Endothelial cell of umbilical vein (primary cell): ENCODE results near the gene IKZF3. TPM values are rescaled to one million over a fixed set of nuclear protein-coding genes. Genes with fewer than 3 reads are reported as not detected.
"Not testable (repeated sequence)": the region's sequence is repeated elsewhere in the genome, so short reads cannot be mapped to it uniquely, and the experiment has no call there.

Experiments used
- BruUV-seq: library from RNA; stranded (reverse); fragments of 400-500 nt; replicated peaks from 2 replicates; lab custom pipeline; 2021; lab: Mats Ljungman, UMichigan
- CTCF ChIA-PET: fragments of 300-600, 350-600 bp; sonication (Branson Sonifier 250); formaldehyde crosslinking; loops from one replicate; lab custom pipeline; 2021; ENCODE audit warnings: antibody characterized with exemption, inconsistent platforms; lab: Charles Lee
- POLR2A ChIA-PET: fragments of 300-600, 350-600 bp; sonication (Branson Sonifier 250); formaldehyde crosslinking; loops from one replicate; lab custom pipeline; 2021; ENCODE audit warnings: antibody characterized with exemption, inconsistent platforms; lab: Charles Lee
- DNase-seq: peaks from one replicate; pipeline ENCODE4 v3.0.0-alpha.2; 2011; ENCODE audit warnings: low read depth, low spot score
- FAIRE-seq: peaks from 2 replicates; lab custom pipeline; 2011; peaks lifted over from hg19 to GRCh38; lab: Jason Lieb, UNC
- H2AFZ ChIP-seq: 2 replicates; pipeline ENCODE4 v1.6.0; 2012; ENCODE audit warnings: low read depth, low read length, control low read depth, inconsistent platforms
- H3K27ac ChIP-seq: 2 replicates; pipeline ENCODE4 v1.5.1; 2011; ENCODE audit warnings: low read depth, mild to moderate bottlenecking, control low read depth, low read length, moderate library complexity; ENCODE audit not compliant: insufficient read depth
- H3K27me3 ChIP-seq, 2 experiments: 2 replicates each; pipeline versions ENCODE4 v1.6.0 to v1.6.1; 2011; ENCODE audit warnings: low read length in 2 of 2, mixed read lengths in 1 of 2; ENCODE audit not compliant: control insufficient read depth in 2 of 2, insufficient read depth in 2 of 2
- H3K36me3 ChIP-seq, 2 experiments: 2 replicates in 1 of 2; 3 replicates in 1 of 2; pipeline ENCODE4 v1.5.1; 2011; ENCODE audit warnings: low read length in 2 of 2, mild to moderate bottlenecking in 1 of 2, moderate library complexity in 1 of 2; ENCODE audit not compliant: control insufficient read depth in 2 of 2, insufficient read depth in 2 of 2; ENCODE audit errors: extremely low read depth in 1 of 2
- H3K4me1 ChIP-seq: 3 replicates; pipeline ENCODE4 v1.5.1; 2011; ENCODE audit warnings: mild to moderate bottlenecking, low read length; ENCODE audit not compliant: control insufficient read depth, insufficient read depth; ENCODE audit errors: extremely low read depth
- H3K4me2 ChIP-seq: 2 replicates; pipeline ENCODE4 v1.6.1; 2011; ENCODE audit warnings: low read length, control low read depth, mixed read lengths; ENCODE audit not compliant: insufficient read depth
- H3K4me3 ChIP-seq, 3 experiments: fragments of 200-600 bp in 1 of 3; sonication (generic), shearing (Covaris generic) in 1 of 3; replicated peaks in 1 of 3; 2 replicates each; pipeline ENCODE4 v1.5.1; 2011 to 2016; ENCODE audit warnings: control low read depth in 3 of 3, low read length in 3 of 3, mild to moderate bottlenecking in 2 of 3, inconsistent platforms in 1 of 3, low read depth in 1 of 3, moderate library complexity in 1 of 3; ENCODE audit not compliant: insufficient read depth in 1 of 3
- H3K79me2 ChIP-seq: 2 replicates; pipeline ENCODE4 v1.6.0; 2012; ENCODE audit warnings: low read length, inconsistent platforms; ENCODE audit not compliant: control insufficient read depth, insufficient read depth
- H3K9ac ChIP-seq: replicated peaks from 2 replicates; pipeline ENCODE3; 2011; ENCODE audit warnings: low read length, control low read depth; ENCODE audit not compliant: insufficient read depth; ENCODE audit errors: extremely low read depth
- H3K9me1 ChIP-seq: replicated peaks from 3 replicates; pipeline ENCODE4 v1.6.0; 2011; ENCODE audit warnings: mild to moderate bottlenecking, low read length; ENCODE audit not compliant: control insufficient read depth, insufficient read depth; ENCODE audit errors: extremely low read depth
- H3K9me3 ChIP-seq: replicated peaks from 2 replicates; pipeline ENCODE4 v1.5.1; 2012; ENCODE audit warnings: low read length, inconsistent platforms; ENCODE audit not compliant: control insufficient read depth, insufficient read depth
- H4K20me1 ChIP-seq: replicated peaks from 2 replicates; pipeline ENCODE3; 2011; ENCODE audit warnings: mild to moderate bottlenecking, low read length; ENCODE audit not compliant: control insufficient read depth, insufficient read depth; ENCODE audit errors: extremely low read depth
- EZH2 ChIP-seq: IDR thresholded peaks from 2 replicates; pipeline ENCODE4 v1.6.1; 2012; ENCODE audit warnings: borderline replicate concordance, low read depth, mild to moderate bottlenecking, moderate library complexity, low read length, inconsistent platforms; ENCODE audit not compliant: severe bottlenecking
- FOS ChIP-seq: IDR thresholded peaks from 2 replicates; pipeline ENCODE4 v1.6.1; 2011; ENCODE audit warnings: mild to moderate bottlenecking, low read length, moderate library complexity, borderline replicate concordance; ENCODE audit not compliant: insufficient read depth
- GATA2 ChIP-seq: IDR thresholded peaks from 2 replicates; pipeline ENCODE4 v1.7.0; 2011; ENCODE audit warnings: low read depth, mild to moderate bottlenecking, moderate library complexity, mixed read lengths, low read length; ENCODE audit not compliant: insufficient read length, insufficient read depth
- JUN ChIP-seq: IDR thresholded peaks from 2 replicates; pipeline ENCODE4 v1.6.1; 2011; ENCODE audit warnings: borderline replicate concordance, low read depth; ENCODE audit not compliant: insufficient read length, insufficient read depth
- MYC ChIP-seq: IDR thresholded peaks from one replicate; pipeline ENCODE4 v1.6.1; 2011; ENCODE audit warnings: mild to moderate bottlenecking, low read depth, low read length
- POLR2AphosphoS5 ChIP-seq: IDR thresholded peaks from 2 replicates; pipeline ENCODE4 v1.6.1; 2012; ENCODE audit warnings: low read depth, mild to moderate bottlenecking, control low read depth, low read length, moderate library complexity; ENCODE audit not compliant: insufficient read depth
- dilution Hi-C: fragments of 300-500 bp; cut with MboI; formaldehyde crosslinking; loops from one replicate; pipeline ENCODE4 v1.15.0; 2019; ENCODE audit warnings: low sequenced_read_pairs; ENCODE audit not compliant: extremely low pct_ligation_motif_present
- intact Hi-C: fragments of 100-400 bp; cut with micrococcal nuclease; formaldehyde crosslinking; loops from one replicate; pipeline ENCODE4 v1.10.0; 2022
- polyA plus RNA-seq, 4 experiments: library from polyadenylated mRNA; depleted of rRNA in 3 of 4; stranded (reverse) in 3 of 4; unstranded in 1 of 4; fragments of >200 nt; gene quantifications; 2 replicates each; pipeline versions ENCODE4 v1.2.1 to v1.2.3, GENCODE V29; 2011 to 2012; ENCODE audit warnings: missing spikeins in 1 of 4
- total RNA-seq: library from RNA; stranded (reverse); gene quantifications from 2 replicates; pipeline ENCODE4 v1.2.3, GENCODE V29; 2021
- TF ChIP-seq, protein P1 (sequence below), 2 donors: IDR thresholded peaks; 1 replicate in 1 of 2; 2 replicates in 1 of 2; pipeline ENCODE4 v1.5.1; 2011; ENCODE audit warnings: low read length in 2 of 2, mild to moderate bottlenecking in 2 of 2, moderate library complexity in 2 of 2, control low read depth in 1 of 2, inconsistent platforms in 1 of 2, low read depth in 1 of 2; ENCODE audit not compliant: insufficient read depth in 1 of 2; ENCODE audit errors: extremely low read depth in 1 of 2

Gene IKZF3
- total and polyA plus RNA-seq, 2 donors (not counting 3 experiments of a cell fraction or from before 2014, with no cell fraction given): not detected

- H2AFZ ChIP-seq: no peak overlapping the region
- H3K9ac ChIP-seq: no peak overlapping the region
- intact Hi-C loops: loop anchor here (5.0 kb wide), 1 partner anchor 113 kb away; the partner anchor contains the start of gene STARD3
- DNase-seq (no peak), FAIRE-seq (no peak)
- CTCF ChIA-PET: interaction anchor here (1.0 to 1.8 kb wide), 4 partner anchors 126 to 129 kb away, joined by 3 to 8 read pairs (median 5); no protein-coding TSS in a partner anchor
- POLR2A ChIA-PET: no interaction called here
- no peak overlapping the region for H3K27ac ChIP-seq
- peaks cover 12% of the 10 kb centered on the region for H3K4me1 ChIP-seq
- no peaks in the 10 kb centered on the region for H3K9me3 ChIP-seq
- no peaks in the 10 kb centered on the region for H3K9me1 ChIP-seq
- H4K20me1 ChIP-seq: no peaks in the 10 kb centered on the region
- no peaks in the 10 kb centered on the region for H3K36me3 ChIP-seq
- dilution Hi-C loops: no loop called here
- no TSS peak for BruUV-seq
- H3K79me2 ChIP-seq: no peaks in the 10 kb centered on the region
- H3K27me3 ChIP-seq: no peaks in the 10 kb centered on the region
- no peak overlapping the region for H3K4me3 ChIP-seq
- no peak overlapping the region for H3K4me2 ChIP-seq
- TF ChIP-seq FOS (no peak), EZH2 (no peak), GATA2 (no peak), JUN (no peak), MYC (no peak), POLR2AphosphoS5 (no peak)
- TF ChIP-seq, protein P1, sequence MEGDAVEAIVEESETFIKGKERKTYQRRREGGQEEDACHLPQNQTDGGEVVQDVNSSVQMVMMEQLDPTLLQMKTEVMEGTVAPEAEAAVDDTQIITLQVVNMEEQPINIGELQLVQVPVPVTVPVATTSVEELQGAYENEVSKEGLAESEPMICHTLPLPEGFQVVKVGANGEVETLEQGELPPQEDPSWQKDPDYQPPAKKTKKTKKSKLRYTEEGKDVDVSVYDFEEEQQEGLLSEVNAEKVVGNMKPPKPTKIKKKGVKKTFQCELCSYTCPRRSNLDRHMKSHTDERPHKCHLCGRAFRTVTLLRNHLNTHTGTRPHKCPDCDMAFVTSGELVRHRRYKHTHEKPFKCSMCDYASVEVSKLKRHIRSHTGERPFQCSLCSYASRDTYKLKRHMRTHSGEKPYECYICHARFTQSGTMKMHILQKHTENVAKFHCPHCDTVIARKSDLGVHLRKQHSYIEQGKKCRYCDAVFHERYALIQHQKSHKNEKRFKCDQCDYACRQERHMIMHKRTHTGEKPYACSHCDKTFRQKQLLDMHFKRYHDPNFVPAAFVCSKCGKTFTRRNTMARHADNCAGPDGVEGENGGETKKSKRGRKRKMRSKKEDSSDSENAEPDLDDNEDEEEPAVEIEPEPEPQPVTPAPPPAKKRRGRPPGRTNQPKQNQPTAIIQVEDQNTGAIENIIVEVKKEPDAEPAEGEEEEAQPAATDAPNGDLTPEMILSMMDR (IDR thresholded peaks at IDR 0.05; ENCODE audit: extremely low read depth in 1 of 2, insufficient read depth in 1 of 2, low read depth in 1 of 2, low read length in 2 of 2): no peak
These were observed 113.7 kb downstream of the IKZF3 start for GRCh38 chr17:39750131-39751015.

DNA sequence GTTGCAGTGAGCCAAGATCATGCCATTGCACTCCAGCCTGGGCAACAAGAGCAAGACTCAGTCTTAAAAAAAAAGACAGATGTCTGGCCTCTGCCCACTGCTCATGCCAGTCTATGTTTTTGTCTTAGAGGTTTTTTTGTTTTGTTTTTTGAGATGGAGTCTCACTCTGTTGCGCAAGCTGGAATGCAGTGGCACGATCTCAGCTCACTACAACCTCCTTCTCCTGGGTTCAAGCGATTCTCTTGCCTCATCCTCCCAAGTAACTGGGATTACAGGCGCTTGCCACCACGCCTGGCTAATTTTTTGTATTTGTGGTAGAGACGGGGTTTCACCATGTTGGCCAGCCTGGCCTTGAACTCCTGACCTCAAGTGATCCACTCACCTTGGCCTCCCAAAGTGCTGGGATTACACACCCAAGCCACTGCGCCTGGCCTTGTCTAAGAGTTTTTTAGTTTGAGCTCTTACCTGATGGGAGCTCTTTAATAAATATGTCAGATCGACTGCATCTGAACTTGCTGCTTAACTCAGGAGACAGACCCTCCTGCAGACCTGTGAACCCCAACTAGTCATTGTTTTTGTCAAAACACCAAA lies 115.6 kb downstream of the IKZF3 start:
- H4K20me1 ChIP-seq, POLR2A ChIA-PET, H3K4me2 ChIP-seq, H2AFZ ChIP-seq, intact Hi-C loops, H3K4me1 ChIP-seq, DNase-seq, FAIRE-seq, H3K27me3 ChIP-seq, BruUV-seq, H3K9me1 ChIP-seq, H3K27ac ChIP-seq, H3K9ac ChIP-seq, H3K79me2 ChIP-seq, H3K36me3 ChIP-seq, H3K4me3 ChIP-seq, H3K9me3 ChIP-seq: not testable (repeated sequence)
- dilution Hi-C loops: loop anchor here (10.0 kb wide), 1 partner anchor 114 kb away; the partner anchor contains the start of gene STARD3
- CTCF ChIA-PET: interaction anchor here (1.0 to 1.8 kb wide), 4 partner anchors 16 to 127 kb away, joined by 3 to 4 read pairs (median 4); partner anchors contain the start of gene MIEN1
